ENCODE measurements around the gene AHCY.
A peak's percentile ranks its signal among the peaks of the same experiment; 100 is the strongest.
"Not testable (repeated sequence)": the region's sequence is repeated elsewhere in the genome, so short reads cannot be mapped to it uniquely, and the experiment has no call there.

The AHCY gene

GRCh38 chr20:34293589-34293988, 9.6 kb downstream of the AHCY start:
- no peak for TF ChIP-seq CTCF (conservative IDR thresholded peaks at IDR 0.05; ENCODE audit: low read depth, low read length)
- DNase-seq (ENCODE audit: low read depth) = no peak
- no peak overlapping the region for H3K4me3 ChIP-seq (ENCODE audit: low read length)

- no peak overlapping the region for H3K4me3 ChIP-seq (ENCODE audit: low read length)
- no peak for DNase-seq (ENCODE audit: low read depth)
- TF ChIP-seq CTCF (conservative IDR thresholded peaks at IDR 0.05; ENCODE audit: low read depth, low read length) = no peak
Observed at GRCh38 chr20:34293119-34293518, 10.0 kb downstream of the AHCY start.

GRCh38 chr20:34292496-34292895, 10.7 kb downstream of the AHCY start:
- DNase-seq (ENCODE audit: low read depth) = no peak
- no peak for TF ChIP-seq CTCF (conservative IDR thresholded peaks at IDR 0.05; ENCODE audit: low read depth, low read length)
- H3K4me3 ChIP-seq (ENCODE audit: low read length) = no peak overlapping the region

GRCh38 chr20:34290471-34290870, 12.7 kb downstream of the AHCY start:
- no peak for TF ChIP-seq CTCF (conservative IDR thresholded peaks at IDR 0.05; ENCODE audit: low read depth, low read length)
- H3K4me3 ChIP-seq (ENCODE audit: low read length) = no peak overlapping the region
- DNase-seq (ENCODE audit: low read depth) = no peak

GRCh38 chr20:34287500-34287899, 15.7 kb downstream of the AHCY start:
- DNase-seq (ENCODE audit: low read depth); H3K4me3 ChIP-seq (ENCODE audit: low read length): not testable (repeated sequence)
- peak; percentile 16 for TF ChIP-seq CTCF (conservative IDR thresholded peaks at IDR 0.05; ENCODE audit: low read depth, low read length)

DNA sequence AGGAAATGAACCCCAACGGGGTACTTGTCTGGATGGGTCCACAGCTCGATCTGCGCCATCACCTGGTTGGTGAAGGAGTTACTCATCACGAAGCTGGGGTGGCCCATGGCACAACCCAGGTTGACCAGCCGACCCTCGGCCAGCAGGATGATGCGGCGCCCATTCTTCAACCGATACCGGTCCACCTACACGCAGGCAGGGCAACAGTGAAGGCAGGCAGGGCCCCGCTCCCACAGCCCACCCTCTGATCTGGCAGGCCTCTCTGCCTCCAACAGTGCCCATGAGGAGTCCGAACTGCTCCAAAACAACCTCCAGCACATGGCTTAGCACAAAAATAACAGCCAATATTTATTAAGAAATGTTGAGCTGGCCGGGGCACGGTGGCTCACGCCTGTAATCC, 17.7 kb downstream of the AHCY start:
- DNase-seq (ENCODE audit: low read depth) = no peak
- TF ChIP-seq CTCF (conservative IDR thresholded peaks at IDR 0.05; ENCODE audit: low read depth, low read length) = no peak

GRCh38 chr20:34283844-34284243, 19.3 kb downstream of the AHCY start:
- no peak for DNase-seq (ENCODE audit: low read depth)
- TF ChIP-seq CTCF (conservative IDR thresholded peaks at IDR 0.05; ENCODE audit: low read depth, low read length) = no peak
- H3K4me3 ChIP-seq (ENCODE audit: low read length) = no peak overlapping the region

More for the DNA sequence above, 17.7 kb downstream of the AHCY start:
- no peak overlapping the region for H3K4me3 ChIP-seq (ENCODE audit: low read length)

Measured in retinal pigment epithelial cell (primary cell).